Progenitor cell of endocrine pancreas (in vitro differentiated cells): Measurements from ENCODE around the gene TCTN3. TPM values are rescaled to one million over a fixed set of nuclear protein-coding genes. Genes with fewer than 3 reads are reported as not detected.
"Not testable (repeated sequence)": the region's sequence is repeated elsewhere in the genome, so short reads cannot be mapped to it uniquely, and the experiment has no call there.

ENCODE experiments used
- DNase-seq: peaks from one replicate; pipeline ENCODE4 v3.0.0; 2021; ENCODE audit warnings: low spot score; ENCODE audit not compliant: unreplicated experiment
- H3K27ac Mint-ChIP-seq: 2 replicates; pipeline ENCODE4 v1.8.0; 2021; ENCODE audit warnings: mild to moderate bottlenecking, moderate library complexity, mixed read lengths
- H3K27me3 Mint-ChIP-seq: 2 replicates; pipeline ENCODE4 v1.8.0; 2021; ENCODE audit warnings: mixed read lengths
- H3K36me3 Mint-ChIP-seq: 2 replicates; pipeline ENCODE4 v1.8.0; 2022; ENCODE audit warnings: mixed read lengths; ENCODE audit not compliant: insufficient read depth
- H3K4me1 Mint-ChIP-seq: 2 replicates; pipeline ENCODE4 v1.8.0; 2021; ENCODE audit warnings: low read depth, mixed read lengths
- H3K4me3 Mint-ChIP-seq: 2 replicates; pipeline ENCODE4 v1.8.0; 2021; ENCODE audit warnings: low read depth, mild to moderate bottlenecking, moderate library complexity, mixed read lengths
- H3K9me3 Mint-ChIP-seq: 2 replicates; pipeline ENCODE4 v1.8.0; 2021; ENCODE audit warnings: low read depth, mixed read lengths
- CTCF ChIP-seq: fragments of 200-600 bp; sonication (generic); IDR thresholded peaks from one replicate; pipeline ENCODE4 v1.5.0; 2021; ENCODE audit warnings: antibody characterized with exemption, mild to moderate bottlenecking; ENCODE audit not compliant: unreplicated experiment
- total RNA-seq: library from RNA; stranded (reverse); gene quantifications from 2 replicates; pipeline ENCODE4 v1.2.1, GENCODE V29; 2021

TCTN3 gene
- total RNA-seq, 1 donor from 2014 or later, result 61.8 TPM

- Mint-ChIP-seq H3K9me3 (no peaks in the 10 kb centered on the region), H3K27ac (no peak overlapping the region), H3K27me3 (no peaks in the 10 kb centered on the region), H3K4me3 (no peak overlapping the region), H3K36me3 (peaks cover 30% of the 10 kb centered on the region), H3K4me1 (peaks cover 15% of the 10 kb centered on the region)
- no peak for DNase-seq
- TF ChIP-seq CTCF, result no peak
Observed at GRCh38 chr10:95688648-95689047, 5.1 kb downstream of the TCTN3 start.

GRCh38 chr10:95683966-95684365 lies 9.8 kb downstream of the TCTN3 start:
- peaks cover 2% of the 10 kb centered on the region for H3K4me1 Mint-ChIP-seq
- H3K9me3 Mint-ChIP-seq, result no peaks in the 10 kb centered on the region
- peaks cover 37% of the 10 kb centered on the region for H3K36me3 Mint-ChIP-seq
- H3K4me3 Mint-ChIP-seq, result no peak overlapping the region
- DNase-seq, result no peak
- H3K27me3 Mint-ChIP-seq, result no peaks in the 10 kb centered on the region
- TF ChIP-seq CTCF, result no peak
- no peak overlapping the region for H3K27ac Mint-ChIP-seq

GRCh38 chr10:95675403-95676116 lies 18.2 kb downstream of the TCTN3 start:
- peak overlapping the region; percentile 96 for H3K27ac Mint-ChIP-seq
- H3K9me3 Mint-ChIP-seq, result no peaks in the 10 kb centered on the region
- peaks cover 20% of the 10 kb centered on the region for H3K4me1 Mint-ChIP-seq
- H3K27me3 Mint-ChIP-seq, result no peaks in the 10 kb centered on the region
- peaks cover 32% of the 10 kb centered on the region for H3K36me3 Mint-ChIP-seq
- no peak for TF ChIP-seq CTCF
- H3K4me3 Mint-ChIP-seq, result peak overlapping the region; percentile 45
- no peak for DNase-seq

GRCh38 chr10:95674643-95675042 lies 19.1 kb downstream of the TCTN3 start:
- H3K4me3 Mint-ChIP-seq, result no peak overlapping the region
- H3K9me3 Mint-ChIP-seq, result no peaks in the 10 kb centered on the region
- peak overlapping the region; percentile 96 for H3K27ac Mint-ChIP-seq
- peaks cover 25% of the 10 kb centered on the region for H3K36me3 Mint-ChIP-seq
- TF ChIP-seq CTCF, result no peak
- H3K27me3 Mint-ChIP-seq, result no peaks in the 10 kb centered on the region
- H3K4me1 Mint-ChIP-seq, result peaks cover 19% of the 10 kb centered on the region
- DNase-seq, result no peak

GRCh38 chr10:95672641-95673040 lies 21.1 kb downstream of the TCTN3 start:
- H3K9me3 Mint-ChIP-seq, DNase-seq, H3K4me3 Mint-ChIP-seq, H3K27me3 Mint-ChIP-seq, H3K27ac Mint-ChIP-seq: not testable (repeated sequence)
- H3K36me3 Mint-ChIP-seq, result peaks cover 35% of the 10 kb centered on the region
- H3K4me1 Mint-ChIP-seq, result peaks cover 19% of the 10 kb centered on the region

- no peak for DNase-seq
- no peak overlapping the region for H3K4me3 Mint-ChIP-seq
- no peak for TF ChIP-seq CTCF
- no peaks in the 10 kb centered on the region for H3K27me3 Mint-ChIP-seq
- peaks cover 24% of the 10 kb centered on the region for H3K36me3 Mint-ChIP-seq
- no peaks in the 10 kb centered on the region for H3K9me3 Mint-ChIP-seq
- H3K27ac Mint-ChIP-seq, result no peak overlapping the region
- peaks cover 12% of the 10 kb centered on the region for H3K4me1 Mint-ChIP-seq
Observed at GRCh38 chr10:95664543-95664942, 29.2 kb downstream of the TCTN3 start.
